Measurements from ENCODE around the gene SLC2A9. TPM values are rescaled to one million over a fixed set of nuclear protein-coding genes. Genes with fewer than 3 reads are reported as not detected.

The SLC2A9 gene
- total and polyA plus RNA-seq, 2 of the 13 experiments (the other 11 are each of a cell fraction or from before 2014, with no cell fraction given): 36.2 to 42.3 TPM

DNA sequence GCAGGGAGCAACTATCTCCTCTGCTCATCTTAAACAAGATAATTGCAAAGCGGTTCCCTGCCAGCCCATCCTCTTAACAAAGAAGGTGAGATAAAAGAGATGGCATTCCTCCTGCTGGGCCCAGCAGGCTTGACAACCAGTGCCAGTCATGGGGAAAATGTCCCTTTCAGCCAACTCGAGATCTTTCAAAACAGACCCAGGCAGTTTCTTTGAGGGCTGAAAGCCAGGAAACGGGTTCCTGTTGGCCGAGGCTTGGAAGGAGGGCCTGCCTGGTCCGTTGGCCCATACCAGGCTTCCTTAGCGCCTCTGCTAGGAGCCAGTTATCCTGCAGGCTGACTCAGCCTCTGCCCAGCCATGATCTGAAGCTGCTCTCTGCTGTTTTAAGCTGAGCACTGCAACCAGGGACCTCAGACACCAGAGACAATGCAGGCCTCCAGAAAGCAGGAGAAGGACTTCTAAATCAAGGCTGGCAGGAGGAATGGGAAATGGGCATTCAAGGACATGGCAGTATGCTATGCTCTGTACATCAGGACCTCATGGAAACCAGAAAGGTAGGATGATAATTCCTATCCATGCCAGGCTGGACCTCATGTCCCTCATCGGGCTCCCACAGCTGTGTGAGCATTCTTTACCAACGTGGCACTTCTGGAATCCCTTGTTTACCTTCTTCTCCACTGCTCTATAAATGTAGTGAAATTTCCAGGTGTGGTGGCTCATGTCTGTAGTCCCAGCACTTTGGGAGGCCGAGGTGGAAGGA lies 42.4 kb upstream of the SLC2A9 start (continued):
- TF ChIP-seq, protein P1, sequence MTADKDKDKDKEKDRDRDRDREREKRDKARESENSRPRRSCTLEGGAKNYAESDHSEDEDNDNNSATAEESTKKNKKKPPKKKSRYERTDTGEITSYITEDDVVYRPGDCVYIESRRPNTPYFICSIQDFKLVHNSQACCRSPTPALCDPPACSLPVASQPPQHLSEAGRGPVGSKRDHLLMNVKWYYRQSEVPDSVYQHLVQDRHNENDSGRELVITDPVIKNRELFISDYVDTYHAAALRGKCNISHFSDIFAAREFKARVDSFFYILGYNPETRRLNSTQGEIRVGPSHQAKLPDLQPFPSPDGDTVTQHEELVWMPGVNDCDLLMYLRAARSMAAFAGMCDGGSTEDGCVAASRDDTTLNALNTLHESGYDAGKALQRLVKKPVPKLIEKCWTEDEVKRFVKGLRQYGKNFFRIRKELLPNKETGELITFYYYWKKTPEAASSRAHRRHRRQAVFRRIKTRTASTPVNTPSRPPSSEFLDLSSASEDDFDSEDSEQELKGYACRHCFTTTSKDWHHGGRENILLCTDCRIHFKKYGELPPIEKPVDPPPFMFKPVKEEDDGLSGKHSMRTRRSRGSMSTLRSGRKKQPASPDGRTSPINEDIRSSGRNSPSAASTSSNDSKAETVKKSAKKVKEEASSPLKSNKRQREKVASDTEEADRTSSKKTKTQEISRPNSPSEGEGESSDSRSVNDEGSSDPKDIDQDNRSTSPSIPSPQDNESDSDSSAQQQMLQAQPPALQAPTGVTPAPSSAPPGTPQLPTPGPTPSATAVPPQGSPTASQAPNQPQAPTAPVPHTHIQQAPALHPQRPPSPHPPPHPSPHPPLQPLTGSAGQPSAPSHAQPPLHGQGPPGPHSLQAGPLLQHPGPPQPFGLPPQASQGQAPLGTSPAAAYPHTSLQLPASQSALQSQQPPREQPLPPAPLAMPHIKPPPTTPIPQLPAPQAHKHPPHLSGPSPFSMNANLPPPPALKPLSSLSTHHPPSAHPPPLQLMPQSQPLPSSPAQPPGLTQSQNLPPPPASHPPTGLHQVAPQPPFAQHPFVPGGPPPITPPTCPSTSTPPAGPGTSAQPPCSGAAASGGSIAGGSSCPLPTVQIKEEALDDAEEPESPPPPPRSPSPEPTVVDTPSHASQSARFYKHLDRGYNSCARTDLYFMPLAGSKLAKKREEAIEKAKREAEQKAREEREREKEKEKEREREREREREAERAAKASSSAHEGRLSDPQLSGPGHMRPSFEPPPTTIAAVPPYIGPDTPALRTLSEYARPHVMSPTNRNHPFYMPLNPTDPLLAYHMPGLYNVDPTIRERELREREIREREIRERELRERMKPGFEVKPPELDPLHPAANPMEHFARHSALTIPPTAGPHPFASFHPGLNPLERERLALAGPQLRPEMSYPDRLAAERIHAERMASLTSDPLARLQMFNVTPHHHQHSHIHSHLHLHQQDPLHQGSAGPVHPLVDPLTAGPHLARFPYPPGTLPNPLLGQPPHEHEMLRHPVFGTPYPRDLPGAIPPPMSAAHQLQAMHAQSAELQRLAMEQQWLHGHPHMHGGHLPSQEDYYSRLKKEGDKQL (CRISPR knock-in tag; IDR thresholded peaks at IDR 0.05; ENCODE audit: low read depth): no peak
- TF ChIP-seq, protein P2, sequence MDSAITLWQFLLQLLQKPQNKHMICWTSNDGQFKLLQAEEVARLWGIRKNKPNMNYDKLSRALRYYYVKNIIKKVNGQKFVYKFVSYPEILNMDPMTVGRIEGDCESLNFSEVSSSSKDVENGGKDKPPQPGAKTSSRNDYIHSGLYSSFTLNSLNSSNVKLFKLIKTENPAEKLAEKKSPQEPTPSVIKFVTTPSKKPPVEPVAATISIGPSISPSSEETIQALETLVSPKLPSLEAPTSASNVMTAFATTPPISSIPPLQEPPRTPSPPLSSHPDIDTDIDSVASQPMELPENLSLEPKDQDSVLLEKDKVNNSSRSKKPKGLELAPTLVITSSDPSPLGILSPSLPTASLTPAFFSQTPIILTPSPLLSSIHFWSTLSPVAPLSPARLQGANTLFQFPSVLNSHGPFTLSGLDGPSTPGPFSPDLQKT (CRISPR knock-in tag; IDR thresholded peaks at IDR 0.05; ENCODE audit: borderline replicate concordance): no peak
- TF ChIP-seq MAFF (IDR thresholded peaks at IDR 0.05; ENCODE audit: low read depth, low read length) (peak; percentile 76; the same call in 1 of the 2 replicates), THAP11 (CRISPR knock-in tag; IDR thresholded peaks at IDR 0.05) (no peak), ZNF335 (CRISPR knock-in tag; IDR thresholded peaks at IDR 0.05) (no peak), KAT2B (IDR thresholded peaks at IDR 0.05; ENCODE audit: borderline replicate concordance, low read depth, low read length) (no peak), TAF15 (IDR thresholded peaks at IDR 0.05; ENCODE audit: low read depth, low read length, poor library complexity, severe bottlenecking) (no peak), SAFB2 (CRISPR knock-in tag; IDR thresholded peaks at IDR 0.05; ENCODE audit: borderline replicate concordance, low read depth) (no peak), JUN (CRISPR knock-in tag; IDR thresholded peaks at IDR 0.05) (no peak), MBNL3 (CRISPR knock-in tag; conservative IDR thresholded peaks at IDR 0.05) (no peak), ZNF547 (CRISPR knock-in tag; IDR thresholded peaks at IDR 0.05) (0 out of 2 replicates have a peak, but pooled peaks have one; percentile 30), HOXA3 (CRISPR knock-in tag; IDR thresholded peaks at IDR 0.05) (0 out of 2 replicates have a peak, but pooled peaks have one; percentile 43), SMYD3 (CRISPR knock-in tag; IDR thresholded peaks at IDR 0.05) (no peak), ARHGAP35 (CRISPR knock-in tag; IDR thresholded peaks at IDR 0.05; ENCODE audit: borderline replicate concordance) (no peak), MED13 (CRISPR knock-in tag; IDR thresholded peaks at IDR 0.05) (no peak), PAX8 (CRISPR knock-in tag; IDR thresholded peaks at IDR 0.05; ENCODE audit: borderline replicate concordance) (no peak), ZNF577 (CRISPR knock-in tag; IDR thresholded peaks at IDR 0.05; ENCODE audit: borderline replicate concordance, low read depth) (no peak), ARNT2 (CRISPR knock-in tag; IDR thresholded peaks at IDR 0.05; ENCODE audit: low read depth) (no peak), POLR2A (IDR thresholded peaks at IDR 0.05; ENCODE audit: insufficient read depth in 1 of 2, low read depth in 2 of 2, low read length in 2 of 2) (no peak)
- TF ChIP-seq, protein P3, sequence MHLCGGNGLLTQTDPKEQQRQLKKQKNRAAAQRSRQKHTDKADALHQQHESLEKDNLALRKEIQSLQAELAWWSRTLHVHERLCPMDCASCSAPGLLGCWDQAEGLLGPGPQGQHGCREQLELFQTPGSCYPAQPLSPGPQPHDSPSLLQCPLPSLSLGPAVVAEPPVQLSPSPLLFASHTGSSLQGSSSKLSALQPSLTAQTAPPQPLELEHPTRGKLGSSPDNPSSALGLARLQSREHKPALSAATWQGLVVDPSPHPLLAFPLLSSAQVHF (CRISPR knock-in tag; IDR thresholded peaks at IDR 0.05): no peak
- TF ChIP-seq, protein P4, sequence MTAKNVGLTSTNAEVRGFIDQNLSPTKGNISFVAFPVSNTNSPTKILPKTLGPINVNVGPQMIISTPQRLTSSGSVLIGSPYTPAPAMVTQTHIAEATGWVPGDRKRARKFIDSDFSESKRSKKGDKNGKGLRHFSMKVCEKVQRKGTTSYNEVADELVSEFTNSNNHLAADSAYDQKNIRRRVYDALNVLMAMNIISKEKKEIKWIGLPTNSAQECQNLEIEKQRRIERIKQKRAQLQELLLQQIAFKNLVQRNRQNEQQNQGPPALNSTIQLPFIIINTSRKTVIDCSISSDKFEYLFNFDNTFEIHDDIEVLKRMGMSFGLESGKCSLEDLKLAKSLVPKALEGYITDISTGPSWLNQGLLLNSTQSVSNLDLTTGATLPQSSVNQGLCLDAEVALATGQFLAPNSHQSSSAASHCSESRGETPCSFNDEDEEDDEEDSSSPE (CRISPR knock-in tag; IDR thresholded peaks at IDR 0.05): no peak

Measured in HepG2 (cell line).